Dedifferentiated amniotic fluid mesenchymal stem cell (primary cell): ENCODE data around the gene FBN2.
"Not testable (repeated sequence)": the region's sequence is repeated elsewhere in the genome, so short reads cannot be mapped to it uniquely, and the experiment has no call there.

Experiments used
- DNase-seq: peaks from one replicate; pipeline ENCODE4 v3.0.0-alpha.2; 2016; ENCODE audit errors: extremely low spot score

Gene FBN2

GRCh38 chr5:128478386-128479368, 59.4 kb downstream of the FBN2 start:
- no peak for DNase-seq

- DNase-seq, result no peak
Observed at GRCh38 chr5:128477944-128478343, 60.1 kb downstream of the FBN2 start.

GRCh38 chr5:128475693-128476092, 62.4 kb downstream of the FBN2 start:
- DNase-seq, result no peak

- DNase-seq, result no peak
Observed at GRCh38 chr5:128472919-128473318, 65.1 kb downstream of the FBN2 start.

- DNase-seq, result no peak
Observed at GRCh38 chr5:128472036-128472435, 66.0 kb downstream of the FBN2 start.

GRCh38 chr5:128470663-128471062, 67.4 kb downstream of the FBN2 start:
- peak; percentile 29 for DNase-seq

- DNase-seq, result no peak
Observed at GRCh38 chr5:128469912-128470311, 68.1 kb downstream of the FBN2 start.

GRCh38 chr5:128466980-128467379, 71.1 kb downstream of the FBN2 start:
- no peak for DNase-seq

- DNase-seq, result no peak
Observed at GRCh38 chr5:128466554-128466953, 71.5 kb downstream of the FBN2 start.

- no peak for DNase-seq
Observed at GRCh38 chr5:128464596-128464995, 73.4 kb downstream of the FBN2 start.

GRCh38 chr5:128462330-128462729, 75.7 kb downstream of the FBN2 start:
- no peak for DNase-seq

- not testable (repeated sequence) for DNase-seq
Observed at GRCh38 chr5:128457147-128457915, 80.7 kb downstream of the FBN2 start.

- DNase-seq, result no peak
Observed at GRCh38 chr5:128455841-128456361, 82.1 kb downstream of the FBN2 start.

- DNase-seq, result no peak
Observed at GRCh38 chr5:128453121-128453520, 84.9 kb downstream of the FBN2 start.

- not testable (repeated sequence) for DNase-seq
Observed at GRCh38 chr5:128447224-128447623, 90.8 kb downstream of the FBN2 start.

- DNase-seq, result no peak
Observed at GRCh38 chr5:128441941-128442350, 96.1 kb downstream of the FBN2 start.

- DNase-seq, result no peak
Observed at GRCh38 chr5:128441165-128441564, 96.9 kb downstream of the FBN2 start.

GRCh38 chr5:128436749-128437188, 101.3 kb downstream of the FBN2 start:
- DNase-seq, result peak; percentile 69

- no peak for DNase-seq
Observed at GRCh38 chr5:128435861-128436260, 102.2 kb downstream of the FBN2 start.

GRCh38 chr5:128434993-128435392, 103.1 kb downstream of the FBN2 start:
- no peak for DNase-seq

GRCh38 chr5:128432913-128433440, 105.1 kb downstream of the FBN2 start:
- DNase-seq, result no peak

- DNase-seq, result no peak
Observed at GRCh38 chr5:128427921-128428320, 110.1 kb downstream of the FBN2 start.
